Limb (tissue), 2 donors: ENCODE data around the gene PRICKLE1.

Experiments
- DNase-seq, 2 donors: peaks; one replicate each; pipeline ENCODE4 v3.0.0-alpha.2; 2016; ENCODE audit errors: extremely low spot score in 2 of 2

PRICKLE1 gene

DNA sequence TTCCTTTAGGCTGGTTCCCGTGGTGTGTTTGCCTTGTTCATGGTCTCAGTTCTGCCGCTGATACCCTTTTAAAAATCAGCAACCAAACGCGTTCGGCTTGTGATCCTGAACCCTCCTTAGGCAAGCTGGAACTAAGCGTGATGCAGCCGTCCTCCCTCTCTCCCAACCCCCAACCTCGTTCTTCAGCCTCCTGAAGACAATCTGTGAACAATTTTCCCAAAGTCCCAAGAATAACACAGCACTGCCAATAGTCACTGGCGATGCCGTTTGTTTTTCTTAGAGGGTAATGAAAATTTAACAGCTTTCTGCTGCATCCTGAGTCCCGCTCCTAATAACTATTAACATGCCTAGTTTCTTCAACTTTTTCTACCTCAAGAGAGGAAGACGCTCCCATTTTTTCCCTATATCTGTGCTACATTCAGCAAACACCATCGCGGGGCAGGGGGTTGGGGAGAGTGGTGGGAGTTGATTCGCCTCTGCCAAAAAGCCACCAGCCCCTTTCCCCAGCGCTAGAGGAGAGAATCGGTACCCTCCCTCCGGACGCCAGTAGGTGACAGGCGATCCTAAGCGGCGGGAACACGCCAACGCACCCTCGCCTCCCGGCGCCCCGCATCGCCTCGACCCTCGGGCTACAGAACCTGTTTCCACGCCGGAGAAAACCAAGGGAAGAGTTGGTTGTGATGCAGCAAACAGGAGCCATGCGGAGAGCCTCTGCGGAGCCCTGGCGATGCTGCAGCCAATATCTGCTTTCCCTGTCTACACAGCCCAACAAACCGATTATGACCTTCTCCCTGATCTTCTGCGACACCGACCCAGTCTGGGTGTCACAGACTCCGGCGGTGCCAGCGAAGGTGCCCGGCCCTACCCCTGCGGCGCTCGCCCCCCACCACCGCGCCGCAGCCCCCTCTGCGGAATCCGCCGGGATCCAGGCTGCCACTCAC is 752 bp downstream of the PRICKLE1 start:
- DNase-seq = peak; percentile 63 to 80

DNA sequence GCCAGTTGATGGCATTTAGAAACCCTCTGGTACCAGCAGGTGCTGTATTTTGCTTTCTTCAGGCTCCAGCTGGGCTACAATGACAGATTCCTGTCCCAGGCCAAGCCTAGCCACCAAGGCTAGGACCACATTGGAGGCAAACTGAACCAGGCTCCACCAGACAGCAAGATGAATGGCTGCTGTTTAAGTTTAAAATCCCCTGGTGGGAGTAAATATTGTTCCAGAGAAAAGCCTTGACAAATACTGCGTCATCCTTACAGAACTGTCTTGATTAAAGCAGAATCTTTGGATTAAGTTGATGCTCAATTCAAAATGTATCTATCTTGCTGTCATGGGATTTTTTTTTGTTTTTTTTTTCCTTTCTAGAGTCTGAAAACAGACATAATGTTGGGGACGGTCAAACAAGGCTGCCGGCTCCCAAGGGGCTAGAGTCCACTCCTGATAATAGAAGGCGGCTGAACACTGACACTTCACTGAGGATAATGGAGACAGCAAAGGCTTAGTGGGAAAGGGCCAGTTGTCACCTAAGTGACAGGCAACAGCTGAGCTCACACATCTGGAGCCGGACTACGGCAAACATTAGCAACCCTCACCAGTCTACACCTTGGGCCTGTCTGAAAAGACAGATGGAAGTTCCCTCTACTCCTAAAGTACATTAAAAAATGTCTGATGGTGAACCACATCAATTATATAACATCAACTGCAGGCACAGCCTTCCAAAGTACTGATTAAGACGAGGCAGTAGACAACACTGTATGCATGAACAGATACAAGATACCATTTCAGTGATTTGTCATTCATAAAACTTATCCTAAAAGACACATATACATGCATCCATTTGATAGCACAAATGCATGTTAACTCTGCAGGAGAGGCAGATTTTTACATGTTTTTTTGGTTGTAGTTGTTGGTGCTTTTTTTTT is 1.7 kb downstream of the PRICKLE1 start:
- DNase-seq = peak in 1 of 2 donors; percentile 38

DNA sequence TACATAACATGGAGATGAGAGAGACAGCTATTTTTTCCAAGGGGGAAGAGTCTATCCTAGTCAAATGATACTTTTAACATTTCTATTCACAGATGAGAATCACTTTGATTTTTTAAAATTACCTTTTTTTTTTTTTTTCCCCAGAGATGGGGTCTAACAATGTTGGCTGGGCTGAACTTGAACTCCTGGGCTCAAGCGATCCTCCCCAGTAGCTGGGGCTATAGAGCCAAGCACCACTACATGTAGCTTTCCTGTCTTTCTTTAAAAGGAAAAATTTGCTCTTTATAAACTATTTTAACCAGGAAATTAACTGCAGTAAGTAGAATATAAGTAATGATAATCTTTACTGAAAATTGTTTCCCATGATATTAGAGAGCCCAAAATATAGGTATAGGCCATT is 3.3 kb downstream of the PRICKLE1 start:
- no peak for DNase-seq

DNA sequence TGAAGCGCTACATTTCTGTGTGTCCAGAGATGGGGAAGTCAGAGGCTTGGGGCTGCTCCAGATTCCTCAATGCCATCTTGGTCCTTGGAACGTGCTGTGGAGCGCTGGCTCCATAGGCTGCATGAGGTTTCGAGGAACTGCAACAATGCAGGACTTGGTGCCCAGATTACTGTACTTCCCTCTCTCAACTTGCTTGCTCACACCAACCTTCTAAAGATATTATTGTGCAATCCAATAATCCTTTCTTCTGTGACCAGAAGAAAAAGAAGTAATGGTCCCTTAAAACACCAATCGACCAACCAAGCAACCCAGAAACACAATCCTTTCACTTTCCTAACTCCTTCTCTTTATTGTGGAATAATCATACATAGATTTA is 3.7 kb downstream of the PRICKLE1 start:
- no peak for DNase-seq

DNA sequence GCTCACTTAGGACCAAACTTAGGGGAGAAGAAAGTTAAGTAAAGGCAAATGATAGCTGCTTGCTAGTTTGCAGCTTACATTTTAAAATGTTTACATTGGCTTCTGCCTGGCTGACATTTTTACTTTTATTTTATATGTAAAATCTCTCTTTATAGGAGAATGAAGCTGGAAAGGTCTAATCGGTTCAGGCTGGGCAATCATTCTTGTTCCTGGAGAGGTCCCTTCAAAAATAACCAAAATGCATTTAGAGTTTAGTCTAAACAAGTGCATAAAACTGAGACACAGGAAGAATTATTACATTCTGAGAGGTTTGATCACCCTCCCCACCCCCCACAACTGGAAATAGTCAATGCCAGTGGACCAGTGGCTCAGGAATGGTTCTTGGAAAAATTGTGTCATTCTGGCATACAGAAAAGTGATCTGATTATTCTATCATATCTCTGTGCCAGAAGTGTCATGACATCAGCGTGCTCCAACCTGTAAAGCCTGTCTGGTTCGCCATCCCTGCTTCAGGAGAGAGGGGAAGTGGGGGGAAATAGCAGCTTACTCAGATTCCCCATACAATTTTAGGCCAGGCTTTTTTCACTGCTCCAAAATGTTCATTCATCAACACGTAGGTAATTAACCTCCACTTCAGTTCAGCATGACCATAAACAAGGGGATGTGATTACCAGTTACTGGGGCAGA is 4.2 kb downstream of the PRICKLE1 start:
- no peak for DNase-seq

DNA sequence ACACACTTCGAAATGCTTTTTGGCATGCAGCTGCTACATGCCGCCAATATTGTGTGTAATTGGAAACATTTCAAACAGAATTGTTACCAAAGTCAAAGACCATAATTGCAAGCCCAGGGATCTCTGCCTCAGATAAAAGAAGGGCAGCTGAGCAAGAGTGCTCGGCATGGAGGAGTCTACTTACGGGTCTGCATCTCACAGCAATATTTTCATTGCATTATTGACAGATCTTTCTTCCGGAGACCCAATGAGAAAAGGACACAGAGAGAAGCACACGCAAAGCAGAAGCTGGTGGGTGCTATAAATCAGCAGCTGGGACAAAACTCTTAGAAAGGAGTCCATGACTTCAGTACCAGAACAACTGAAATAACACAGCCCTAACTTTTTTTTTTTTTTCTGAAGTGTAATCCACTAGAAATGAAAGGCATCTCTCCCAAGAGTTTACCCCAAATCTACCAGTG is 4.9 kb downstream of the PRICKLE1 start:
- DNase-seq = no peak

DNA sequence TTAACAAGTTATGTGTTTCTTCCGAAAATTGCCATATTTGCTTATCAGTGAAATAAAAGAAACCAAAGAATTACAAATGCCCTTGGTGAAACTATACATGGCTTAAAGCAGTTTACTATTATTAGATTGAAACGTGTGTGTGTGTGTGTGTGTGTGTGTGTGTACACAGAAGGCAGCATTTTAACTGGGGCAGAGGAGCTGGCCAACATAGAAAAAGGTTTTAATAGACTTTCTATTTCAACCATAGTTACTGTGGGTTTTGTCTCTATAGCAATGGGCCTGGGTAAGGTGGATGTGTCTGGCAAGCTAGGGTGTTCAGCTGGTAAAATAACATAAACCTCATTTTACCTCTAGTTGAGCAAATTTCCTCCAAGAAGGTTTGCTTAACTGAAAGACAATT is 6.5 kb downstream of the PRICKLE1 start:
- DNase-seq = peak in 1 of 2 donors; percentile 23

- DNase-seq = no peak
Measured at GRCh38 chr12:42582498-42582897, 7.0 kb downstream of the PRICKLE1 start.

DNA sequence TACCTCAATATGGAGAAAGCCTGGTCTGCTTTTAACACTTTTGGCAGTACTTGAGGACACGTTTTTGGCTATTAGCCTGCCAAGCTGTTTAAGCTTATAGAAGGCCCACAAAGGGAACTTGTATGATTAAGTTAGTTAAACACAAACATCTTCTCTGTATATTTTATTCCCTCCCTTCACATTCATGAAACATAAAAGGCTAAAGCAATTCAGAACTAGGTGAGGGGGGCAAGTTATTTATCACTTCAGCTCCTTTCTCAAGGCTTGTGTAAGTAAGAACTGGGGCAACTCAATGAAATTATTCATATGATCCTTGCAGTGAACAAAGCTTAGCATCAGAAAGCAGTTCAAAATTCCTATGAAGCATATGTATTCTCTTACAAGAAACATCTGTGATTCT is 7.5 kb downstream of the PRICKLE1 start:
- peak; percentile 58 to 85 for DNase-seq

DNA sequence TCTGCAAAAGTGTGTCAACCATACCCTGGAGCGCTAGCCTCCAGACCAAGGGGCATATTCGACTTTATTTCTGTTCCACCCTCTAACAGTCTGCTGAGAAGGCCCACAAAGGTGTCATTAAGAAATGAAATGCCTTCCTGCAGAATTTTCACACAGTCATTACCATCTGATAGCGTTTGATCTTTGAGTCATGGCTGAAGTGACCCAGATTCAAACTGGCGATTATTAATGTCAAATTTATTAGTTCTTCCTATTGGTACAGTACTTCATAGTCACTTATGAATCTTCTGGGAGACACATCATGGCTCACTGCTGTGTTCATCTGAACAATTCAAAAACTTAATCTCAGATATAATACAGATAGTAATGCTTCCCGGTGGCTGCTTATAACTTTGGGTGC is 13.2 kb downstream of the PRICKLE1 start:
- no peak for DNase-seq

DNA sequence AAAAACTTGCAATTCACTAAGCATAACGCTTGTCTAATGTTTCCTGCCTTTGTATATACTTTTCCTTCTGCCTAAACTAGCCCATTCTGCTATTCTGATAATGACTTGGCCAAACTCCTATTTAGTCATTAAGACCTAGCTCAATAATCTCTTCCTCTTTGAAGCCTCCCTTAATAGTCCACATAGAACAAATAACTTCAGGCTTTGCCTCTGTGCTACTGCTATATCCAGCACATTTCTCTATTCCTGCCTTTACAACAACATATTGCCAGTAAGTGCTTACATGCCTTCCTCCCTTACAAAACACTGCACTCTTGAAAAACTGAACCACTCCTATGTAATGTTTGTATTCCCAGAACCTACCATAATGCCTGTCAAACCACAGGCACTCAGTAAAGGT is 13.8 kb downstream of the PRICKLE1 start:
- no peak for DNase-seq

GRCh38 chr12:42574851-42575266 is 14.7 kb downstream of the PRICKLE1 start:
- no peak for DNase-seq

- no peak for DNase-seq
Measured at GRCh38 chr12:42571327-42572009, 18.1 kb downstream of the PRICKLE1 start.

- no peak for DNase-seq
Measured at GRCh38 chr12:42570076-42570475, 19.5 kb downstream of the PRICKLE1 start.

- peak in 1 of 2 donors; percentile 50 for DNase-seq
Measured at GRCh38 chr12:42568952-42569915, 20.3 kb downstream of the PRICKLE1 start.

DNA sequence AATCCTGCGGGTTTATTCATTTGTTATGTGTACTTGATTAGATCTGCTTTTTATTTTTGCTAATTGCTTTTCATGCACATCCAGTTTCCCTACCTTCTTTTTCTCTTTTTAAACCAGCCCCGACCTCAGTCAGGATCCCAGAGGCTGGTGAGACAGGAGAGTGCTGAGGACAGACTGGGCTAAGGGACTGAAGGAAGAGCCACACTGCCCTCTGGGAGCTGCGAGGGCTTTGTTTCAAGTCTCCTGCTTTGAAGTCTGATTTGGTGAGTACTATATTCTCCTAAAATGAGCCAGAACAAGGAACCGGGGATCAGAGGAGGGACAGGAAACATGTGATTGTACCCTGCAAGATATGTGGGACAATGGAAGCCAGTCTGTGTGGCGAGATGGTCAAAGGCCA is 23.9 kb downstream of the PRICKLE1 start:
- DNase-seq = no peak

DNA sequence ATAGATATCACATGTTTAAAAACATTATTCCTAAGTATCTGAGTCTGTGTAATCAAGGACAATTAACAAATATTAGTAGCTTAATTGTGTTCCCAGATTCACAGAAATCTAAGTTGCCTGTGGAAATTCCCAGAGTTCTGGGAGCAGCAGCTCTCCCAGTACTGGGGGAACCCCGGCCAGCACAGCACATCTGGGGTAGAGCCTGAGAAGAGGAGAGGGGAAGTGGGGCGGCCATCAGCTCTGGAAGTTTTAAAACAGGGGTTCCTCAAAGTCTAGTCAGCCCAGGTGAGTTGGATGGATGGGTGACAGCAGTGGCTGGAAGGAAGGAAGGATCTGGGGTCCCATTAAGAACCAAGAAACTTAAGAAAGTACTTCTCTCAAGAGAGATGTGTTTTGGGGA is 24.6 kb downstream of the PRICKLE1 start:
- no peak for DNase-seq

DNA sequence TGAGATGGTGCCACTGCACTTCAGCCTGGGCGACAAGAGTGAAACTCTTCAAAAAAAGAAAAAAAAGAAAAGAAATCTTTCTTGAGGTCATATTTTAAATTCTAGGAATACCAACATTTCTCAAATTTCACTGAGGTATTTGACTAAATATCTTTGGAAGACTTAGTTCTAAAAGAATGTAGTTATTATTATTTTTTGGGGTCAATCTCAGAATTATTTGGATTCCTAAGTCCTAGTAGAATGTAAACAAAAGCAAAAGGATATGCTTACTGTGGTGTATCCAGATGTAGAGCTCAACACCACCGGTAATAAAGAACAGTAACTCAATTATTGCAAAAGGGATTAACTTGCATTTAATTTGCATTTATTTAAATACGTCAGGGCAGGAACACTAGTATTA is 25.0 kb downstream of the PRICKLE1 start:
- no peak for DNase-seq

- no peak for DNase-seq
Measured at GRCh38 chr12:42560977-42561376, 28.6 kb downstream of the PRICKLE1 start.
